HEK293T (cell line): ENCODE data around the gene FCRL6.

Source experiments
- ARNT ChIP-seq: fragments of 450-650 bp; IDR thresholded peaks from 2 replicates; pipeline ENCODE4 v1.6.1; 2017; ENCODE audit warnings: mild to moderate bottlenecking
- BHLHE40 ChIP-seq: fragments of 450-650 bp; IDR thresholded peaks from 2 replicates; pipeline ENCODE4 v1.6.1; 2016; ENCODE audit warnings: mild to moderate bottlenecking, moderate library complexity, borderline replicate concordance
- ELF4 ChIP-seq: fragments of 450-650 bp; IDR thresholded peaks from 2 replicates; pipeline ENCODE4 v1.6.1; 2017; ENCODE audit warnings: antibody characterized with exemption
- FOXA1 ChIP-seq: fragments of 450-650 bp; IDR thresholded peaks from 2 replicates; pipeline ENCODE4 v1.6.1; 2016; ENCODE audit warnings: mild to moderate bottlenecking
- FOXK2 ChIP-seq: fragments of 450-650 bp; IDR thresholded peaks from 2 replicates; pipeline ENCODE4 v1.6.1; 2016; ENCODE audit warnings: mild to moderate bottlenecking
- FOXM1 ChIP-seq: fragments of 450-650 bp; IDR thresholded peaks from 2 replicates; pipeline ENCODE4 v1.6.1; 2017; ENCODE audit warnings: mild to moderate bottlenecking, borderline replicate concordance
- HDGF ChIP-seq: fragments of 450-650 bp; IDR thresholded peaks from 2 replicates; pipeline ENCODE4 v1.6.1; 2017; ENCODE audit warnings: antibody characterized with exemption, borderline replicate concordance
- L3MBTL2 ChIP-seq: fragments of 450-650 bp; conservative IDR thresholded peaks from 2 replicates; pipeline ENCODE4 v1.6.1; 2016; ENCODE audit warnings: mild to moderate bottlenecking
- NFRKB ChIP-seq: fragments of 450-650 bp; IDR thresholded peaks from 2 replicates; pipeline ENCODE4 v1.6.1; 2016; ENCODE audit warnings: mild to moderate bottlenecking, moderate library complexity
- PKNOX1 ChIP-seq: fragments of 450-650 bp; IDR thresholded peaks from 2 replicates; pipeline ENCODE4 v1.6.1; 2016
- SP1 ChIP-seq: fragments of 450-650 bp; IDR thresholded peaks from 2 replicates; pipeline ENCODE4 v1.6.1; 2017
- SUZ12 ChIP-seq: fragments of 450-650 bp; IDR thresholded peaks from 2 replicates; pipeline ENCODE4 v1.6.1; 2016; ENCODE audit warnings: mild to moderate bottlenecking
- TARDBP ChIP-seq: fragments of 450-650 bp; IDR thresholded peaks from 2 replicates; pipeline ENCODE4 v1.6.1; 2016
- ZNF384 ChIP-seq: fragments of 450-650 bp; IDR thresholded peaks from 2 replicates; pipeline ENCODE4 v1.6.1; 2016

- TF ChIP-seq SUZ12 (no peak), HDGF (no peak), L3MBTL2 (no peak), ZNF384 (no peak), BHLHE40 (no peak), NFRKB (no peak), TARDBP (no peak), SP1 (no peak), ELF4 (no peak), PKNOX1 (no peak), FOXM1 (no peak), ARNT (no peak), FOXA1 (no peak), FOXK2 (no peak)
These were observed 59.1 kb downstream of the FCRL6 start for GRCh38 chr1:159861218-159861617.
